ENCODE measurements around the gene RAB30.

Gene RAB30

DNA sequence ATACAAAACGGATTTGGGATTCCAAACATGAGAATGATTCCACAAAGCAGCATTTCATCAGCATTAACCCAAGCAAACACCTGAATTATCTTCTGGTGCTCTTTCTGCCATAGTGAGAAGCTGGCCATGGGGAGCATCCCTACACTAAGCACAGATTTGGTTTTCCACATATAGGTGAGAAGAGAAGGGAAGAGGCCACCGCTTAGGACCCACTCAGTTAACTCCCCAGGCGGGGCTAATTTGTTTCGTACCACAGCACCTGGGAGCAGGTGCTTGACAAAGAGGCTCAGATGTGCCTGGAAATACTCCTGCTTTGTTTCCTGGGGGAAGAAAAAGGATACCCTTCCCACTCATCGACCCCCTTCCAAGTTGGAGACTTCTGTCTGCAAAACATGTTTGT lies 64.2 kb downstream of the RAB30 start:
- TF ChIP-seq, protein P1, sequence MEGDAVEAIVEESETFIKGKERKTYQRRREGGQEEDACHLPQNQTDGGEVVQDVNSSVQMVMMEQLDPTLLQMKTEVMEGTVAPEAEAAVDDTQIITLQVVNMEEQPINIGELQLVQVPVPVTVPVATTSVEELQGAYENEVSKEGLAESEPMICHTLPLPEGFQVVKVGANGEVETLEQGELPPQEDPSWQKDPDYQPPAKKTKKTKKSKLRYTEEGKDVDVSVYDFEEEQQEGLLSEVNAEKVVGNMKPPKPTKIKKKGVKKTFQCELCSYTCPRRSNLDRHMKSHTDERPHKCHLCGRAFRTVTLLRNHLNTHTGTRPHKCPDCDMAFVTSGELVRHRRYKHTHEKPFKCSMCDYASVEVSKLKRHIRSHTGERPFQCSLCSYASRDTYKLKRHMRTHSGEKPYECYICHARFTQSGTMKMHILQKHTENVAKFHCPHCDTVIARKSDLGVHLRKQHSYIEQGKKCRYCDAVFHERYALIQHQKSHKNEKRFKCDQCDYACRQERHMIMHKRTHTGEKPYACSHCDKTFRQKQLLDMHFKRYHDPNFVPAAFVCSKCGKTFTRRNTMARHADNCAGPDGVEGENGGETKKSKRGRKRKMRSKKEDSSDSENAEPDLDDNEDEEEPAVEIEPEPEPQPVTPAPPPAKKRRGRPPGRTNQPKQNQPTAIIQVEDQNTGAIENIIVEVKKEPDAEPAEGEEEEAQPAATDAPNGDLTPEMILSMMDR (conservative IDR thresholded peaks at IDR 0.05) = no peak
- peak overlapping the region; percentile 91 for H3K27ac ChIP-seq

DNA sequence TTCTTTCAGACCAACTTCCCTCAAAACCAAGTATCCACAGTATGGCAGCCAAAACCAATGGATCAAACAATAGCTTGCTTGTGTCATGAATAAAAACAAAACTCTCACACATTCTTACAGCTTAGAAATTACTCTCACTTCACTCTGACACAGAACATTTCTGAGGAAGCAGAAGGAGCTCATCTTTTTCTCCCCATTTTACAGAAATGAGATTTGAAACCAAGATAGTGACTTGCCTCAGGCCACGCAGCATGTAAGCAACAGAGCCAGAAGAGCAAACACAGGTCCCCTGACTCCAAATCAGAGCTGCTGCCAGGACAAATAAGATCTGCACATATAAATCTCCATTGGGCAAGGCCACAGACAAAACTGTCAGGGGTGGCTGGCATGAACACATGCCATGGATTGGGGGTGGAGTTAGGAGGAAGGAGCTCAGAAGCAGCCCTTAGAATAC lies 64.8 kb downstream of the RAB30 start:
- peak overlapping the region; percentile 91 for H3K27ac ChIP-seq
- TF ChIP-seq, protein P1 (conservative IDR thresholded peaks at IDR 0.05) = no peak

DNA sequence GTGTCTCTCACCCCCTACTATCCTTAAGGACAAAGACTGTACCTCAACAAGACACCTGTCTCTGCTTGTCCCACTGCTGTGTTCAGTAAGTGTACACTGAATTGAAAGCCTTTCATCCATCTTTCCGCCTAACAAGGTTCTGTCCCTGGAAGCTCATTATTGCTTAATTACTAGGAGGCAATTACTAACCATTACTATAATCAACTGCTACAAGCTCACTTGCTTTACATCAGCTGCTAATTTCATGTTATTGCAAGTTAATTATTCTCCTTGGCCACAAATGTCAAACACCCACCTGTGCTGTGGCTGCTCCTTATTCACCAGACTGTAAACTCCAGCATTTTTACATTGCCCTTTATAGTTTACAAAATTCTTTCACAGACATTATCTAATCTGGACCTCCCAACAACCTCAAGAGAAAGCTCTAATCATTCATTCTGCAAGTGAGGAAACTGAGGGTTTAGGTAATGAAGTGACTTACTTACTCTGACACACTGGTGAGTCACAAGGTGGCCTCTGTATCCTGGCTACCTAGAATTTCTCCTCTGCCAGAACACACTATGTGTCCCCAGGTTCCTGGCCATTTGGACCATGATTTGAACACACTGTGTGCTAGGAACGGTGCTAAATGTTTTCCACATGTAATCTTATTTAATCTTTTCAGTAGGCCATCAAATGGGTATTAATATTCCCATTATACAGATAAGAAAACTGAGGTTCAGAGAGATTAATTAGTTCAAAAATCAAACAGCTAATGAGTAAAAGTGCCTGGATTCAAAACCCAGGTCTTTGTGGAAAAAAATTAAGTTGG lies 66.7 kb downstream of the RAB30 start:
- H3K27ac ChIP-seq = peak overlapping the region; percentile 60
- TF ChIP-seq, protein P1 (conservative IDR thresholded peaks at IDR 0.05) = no peak

DNA sequence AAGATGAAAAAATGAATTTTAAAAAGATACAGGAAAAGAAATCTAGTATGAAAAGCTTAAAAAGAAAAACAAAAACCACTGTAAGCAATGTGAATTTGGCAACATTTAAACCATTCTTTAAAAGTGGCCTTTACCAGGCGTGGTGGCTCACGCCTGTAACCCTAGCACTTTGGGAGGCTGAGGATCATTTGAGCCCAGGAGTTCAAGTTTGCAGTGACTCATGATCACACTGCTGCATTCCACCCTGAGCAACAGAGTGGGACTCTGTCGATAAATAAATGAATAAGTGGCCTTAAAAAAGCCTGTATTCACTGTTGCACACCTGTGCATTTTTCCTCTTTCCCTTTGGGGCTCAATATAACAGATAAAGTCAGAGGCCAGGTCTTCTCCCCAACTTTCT lies 69.2 kb downstream of the RAB30 start:
- 0 out of 2 replicates have a peak overlapping the region, but pooled peaks have one; percentile 60 for H3K27ac ChIP-seq
- TF ChIP-seq, protein P1 (conservative IDR thresholded peaks at IDR 0.05) = no peak

DNA sequence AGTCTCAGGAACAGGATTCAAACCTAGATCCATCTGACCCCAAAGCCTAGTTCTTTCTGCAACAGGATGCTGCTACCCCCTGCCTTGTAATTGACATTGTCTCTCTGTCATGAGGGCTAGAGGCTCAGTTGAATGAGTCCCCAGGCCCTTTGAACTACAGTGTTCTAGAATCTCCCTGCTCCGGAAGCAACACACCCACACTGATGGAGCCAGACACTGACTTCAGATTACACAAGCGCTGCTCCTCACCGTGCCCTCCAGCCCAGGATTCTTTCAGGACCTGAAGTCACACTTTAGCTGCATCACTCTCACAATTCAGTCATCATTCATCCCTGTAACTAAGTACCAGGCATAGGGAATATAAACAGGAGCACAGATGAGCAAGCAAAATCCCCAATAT lies 69.6 kb downstream of the RAB30 start:
- H3K27ac ChIP-seq = no peak overlapping the region

DNA sequence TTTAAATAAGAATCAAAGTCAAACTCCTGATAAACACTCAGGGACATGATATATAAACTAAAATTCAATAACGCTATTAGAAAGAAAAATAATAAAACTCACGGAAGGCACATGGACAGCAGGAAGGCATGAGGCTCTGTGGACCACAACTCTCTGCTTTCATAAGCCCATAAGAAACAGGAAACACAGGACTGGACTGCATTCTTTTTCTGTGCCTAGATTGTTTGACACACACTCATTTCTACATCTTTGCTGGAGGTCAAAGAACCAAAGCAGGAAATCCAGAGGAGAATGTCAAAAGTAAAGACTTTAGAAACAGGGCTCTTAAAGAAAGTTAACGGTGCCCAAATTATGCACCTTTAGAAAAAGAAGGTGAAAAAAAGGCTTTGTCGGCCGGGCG lies 71.3 kb downstream of the RAB30 start:
- H3K27ac ChIP-seq = peak overlapping the region; percentile 95; the same call in 1 of the 2 replicates
- TF ChIP-seq, protein P1 (conservative IDR thresholded peaks at IDR 0.05) = no peak

More for the DNA sequence above, 69.6 kb downstream of the RAB30 start:
- TF ChIP-seq, protein P1 (conservative IDR thresholded peaks at IDR 0.05) = no peak

DNA sequence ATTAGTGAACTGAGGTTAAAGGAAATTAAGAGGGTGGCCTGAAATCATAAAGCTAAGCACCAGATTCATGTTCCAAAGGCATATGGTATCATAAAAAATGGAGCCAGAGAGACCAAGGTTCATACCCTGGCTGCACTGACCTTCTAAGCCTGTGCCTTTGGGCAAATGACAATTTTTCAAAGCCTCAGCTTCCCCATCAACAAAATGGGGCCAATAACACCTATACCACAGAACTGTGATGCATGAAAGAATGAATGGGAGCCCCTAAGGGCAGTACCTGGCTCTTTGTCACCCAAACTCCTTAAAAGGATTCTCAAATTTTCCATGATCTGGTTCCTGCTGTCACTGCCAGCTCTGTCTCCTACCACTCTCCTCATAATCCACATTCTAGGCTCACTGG lies 72.5 kb downstream of the RAB30 start:
- TF ChIP-seq, protein P1 (conservative IDR thresholded peaks at IDR 0.05) = no peak
- peak overlapping the region; percentile 95 for H3K27ac ChIP-seq

Data from VCaP (cell line).